Ascending aorta (tissue), 2 donors: Measurements from ENCODE around the gene RAI2. TPM values are rescaled to one million over a fixed set of nuclear protein-coding genes. Genes with fewer than 3 reads are reported as not detected.
A peak's percentile ranks its signal among the peaks of the same experiment; 100 is the strongest.

ENCODE experiments used
- DNase-seq, 2 donors: peaks; one replicate each; pipeline ENCODE4 v3.0.0-alpha.2; 2019; ENCODE audit warnings: low spot score in 2 of 2
- H3K27ac ChIP-seq, 2 donors: fragments of 200-600 bp; sonication (generic); one replicate each; pipeline ENCODE4 v1.5.1; 2016 to 2017; ENCODE audit warnings: mild to moderate bottlenecking in 1 of 2
- H3K27me3 ChIP-seq: fragments of 200-600 bp; sonication (generic); one replicate; pipeline ENCODE4 v1.5.1; 2017
- H3K36me3 ChIP-seq, 2 donors: fragments of 200-600 bp; sonication (generic); one replicate each; pipeline ENCODE4 v1.5.1; 2016
- H3K4me1 ChIP-seq, 2 donors: fragments of 200-600 bp; sonication (generic); one replicate each; pipeline ENCODE4 v1.5.1; 2016 to 2017; ENCODE audit warnings: mild to moderate bottlenecking in 1 of 2
- H3K4me3 ChIP-seq, 2 donors: fragments of 200-600 bp; sonication (generic); one replicate each; pipeline ENCODE4 v1.5.1; 2016 to 2017; ENCODE audit warnings: mild to moderate bottlenecking in 1 of 2
- H3K9me3 ChIP-seq, 2 donors: fragments of 200-600 bp; sonication (generic); one replicate each; pipeline ENCODE4 v1.5.1; 2016
- CTCF ChIP-seq, 3 experiments: fragments of 200-600 bp in 2 of 3; fragments of 450-650 bp in 1 of 3; sonication (generic) in 2 of 3; IDR thresholded peaks; one replicate each; pipeline ENCODE4 v1.5.1; 2016 to 2019; ENCODE audit warnings: antibody characterized with exemption in 3 of 3, mild to moderate bottlenecking in 1 of 3, moderate library complexity in 1 of 3
- intact Hi-C: fragments of 100-400 bp; cut with DNase I; formaldehyde crosslinking; loops from one replicate; pipeline ENCODE4 v1.15.1; 2023
- total RNA-seq: library from RNA; depleted of rRNA; stranded (reverse); fragments of >200 nt; gene quantifications from one replicate; pipeline ENCODE4 v1.1.0, GENCODE V29; 2016

RAI2 gene
- total RNA-seq, 1 donor from 2014 or later, result 21.5 TPM

GRCh38 chrX:17869580-17869979, 8.5 kb upstream of the RAI2 start:
- H3K4me1 ChIP-seq, result no peaks in the 10 kb centered on the region
- DNase-seq, result no peak
- intact Hi-C loops, result loop anchor here (10.0 kb wide), 1 partner anchor 1255 kb away; the partner anchor contains the start of gene ADGRG2
- H3K9me3 ChIP-seq, result no peaks in the 10 kb centered on the region
- no peaks in the 10 kb centered on the region for H3K27me3 ChIP-seq
- no peak overlapping the region for H3K4me3 ChIP-seq
- H3K27ac ChIP-seq, result no peak overlapping the region
- no peak for TF ChIP-seq CTCF (IDR thresholded peaks at IDR 0.05)
- no peaks in the 10 kb centered on the region for H3K36me3 ChIP-seq

- Histone ChIP-seq H3K27ac (peak overlapping the region; percentile 51 to 63), H3K9me3 (no peaks in the 10 kb centered on the region), H3K36me3 (no peaks in the 10 kb centered on the region), H3K4me1 (no peaks in the 10 kb centered on the region), H3K27me3 (no peaks in the 10 kb centered on the region), H3K4me3 (peak overlapping the region; percentile 50 to 73)
- intact Hi-C loops, result loop anchor here (2.0 to 10.0 kb wide), 3 partner anchors 44 to 1263 kb away; partner anchors contain the start of gene ADGRG2
- DNase-seq, result no peak
- TF ChIP-seq CTCF (IDR thresholded peaks at IDR 0.05), result no peak
Observed at GRCh38 chrX:17861489-17862011, 452 bp upstream of the RAI2 start.

DNA sequence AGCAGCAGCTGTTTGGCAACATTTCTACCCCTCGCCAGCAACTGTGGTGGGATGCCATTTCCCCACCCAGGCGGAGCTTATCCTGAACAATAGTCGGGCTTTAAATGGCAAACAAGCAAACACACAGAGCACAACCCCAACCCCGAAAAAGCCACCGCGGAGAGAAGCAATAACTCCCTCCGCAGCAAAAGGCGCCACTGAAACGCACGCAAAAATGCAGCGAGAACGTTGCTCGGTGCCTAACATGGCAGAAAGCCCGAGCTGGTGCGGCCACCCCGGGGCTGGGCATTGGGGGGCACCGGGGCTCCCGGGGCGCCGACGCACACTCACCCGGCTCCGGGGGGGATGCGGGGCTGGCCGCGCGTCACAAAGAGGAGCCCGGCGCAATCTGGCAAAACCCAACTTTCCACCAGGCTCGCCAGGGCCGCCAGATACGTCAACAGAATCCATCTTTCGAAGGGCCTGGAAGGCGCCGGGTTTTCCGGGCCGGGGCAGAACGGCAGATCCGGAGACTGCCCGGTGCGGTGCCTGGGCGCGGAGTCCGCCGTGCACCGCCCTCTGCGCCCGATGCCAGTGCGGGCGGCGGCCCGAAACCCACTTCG, 818 bp downstream of the RAI2 start:
- no peaks in the 10 kb centered on the region for H3K4me1 ChIP-seq
- H3K36me3 ChIP-seq, result no peaks in the 10 kb centered on the region
- intact Hi-C loops, result loop anchor here (2.0 to 10.0 kb wide), 3 partner anchors 43 to 1265 kb away; partner anchors contain the start of gene ADGRG2
- TF ChIP-seq CTCF (IDR thresholded peaks at IDR 0.05), result no peak
- H3K4me3 ChIP-seq, result peak overlapping the region; percentile 64 to 86
- H3K27ac ChIP-seq, result peak overlapping the region; percentile 49 to 61
- no peaks in the 10 kb centered on the region for H3K27me3 ChIP-seq
- DNase-seq, result no peak
- H3K9me3 ChIP-seq, result no peaks in the 10 kb centered on the region

DNA sequence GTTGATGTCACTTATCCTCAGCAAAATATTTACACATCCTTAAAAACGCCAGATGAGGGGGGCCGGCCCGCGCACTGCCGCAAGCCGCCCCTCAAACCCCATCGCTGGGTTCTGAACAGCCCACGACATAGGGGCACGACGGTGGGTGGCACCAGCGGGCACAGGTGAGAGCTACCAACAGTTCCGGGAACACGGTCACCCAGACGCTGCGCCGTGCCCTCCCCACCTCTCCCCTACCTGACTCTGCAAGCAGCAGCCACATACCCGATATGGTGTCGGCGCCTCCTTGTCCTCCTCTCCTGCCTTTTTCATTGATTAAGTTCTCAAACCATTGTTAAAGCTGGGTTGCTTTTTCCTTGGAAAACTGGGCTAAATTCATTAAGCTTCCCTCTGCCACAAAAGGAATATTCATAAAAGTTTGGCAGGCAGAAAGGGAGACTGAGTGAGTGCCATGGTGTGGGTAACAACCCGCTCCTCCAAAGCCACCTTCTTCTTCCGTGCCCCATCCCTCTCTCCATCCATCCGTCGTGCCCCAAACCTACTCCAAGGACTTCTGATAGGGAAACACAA, 1.4 kb downstream of the RAI2 start:
- DNase-seq, result no peak
- H3K9me3 ChIP-seq, result no peaks in the 10 kb centered on the region
- no peaks in the 10 kb centered on the region for H3K36me3 ChIP-seq
- no peaks in the 10 kb centered on the region for H3K27me3 ChIP-seq
- no peak for TF ChIP-seq CTCF (IDR thresholded peaks at IDR 0.05)
- peak overlapping the region; percentile 64 to 86 for H3K4me3 ChIP-seq
- peak overlapping the region in 1 of 2 donors; percentile 49 for H3K27ac ChIP-seq
- intact Hi-C loops, result loop anchor here (2.0 to 10.0 kb wide), 3 partner anchors 42 to 1265 kb away; partner anchors contain the start of gene ADGRG2
- H3K4me1 ChIP-seq, result no peaks in the 10 kb centered on the region

GRCh38 chrX:17854531-17854930, 6.6 kb downstream of the RAI2 start:
- H3K4me3 ChIP-seq, result no peak overlapping the region
- no peaks in the 10 kb centered on the region for H3K27me3 ChIP-seq
- no peaks in the 10 kb centered on the region for H3K4me1 ChIP-seq
- H3K9me3 ChIP-seq, result no peaks in the 10 kb centered on the region
- intact Hi-C loops, result no loop called here
- TF ChIP-seq CTCF (IDR thresholded peaks at IDR 0.05), result no peak
- DNase-seq, result no peak
- no peaks in the 10 kb centered on the region for H3K36me3 ChIP-seq
- no peak overlapping the region for H3K27ac ChIP-seq
